DOHH2 (cell line): ENCODE data around the gene CLK1.

Source experiments
- EZH2phosphoT487 ChIP-seq: fragments of 200-600 bp; sonication (generic); IDR thresholded peaks from 2 replicates; pipeline ENCODE4 v1.6.1; 2017; ENCODE audit warnings: borderline replicate concordance, mild to moderate bottlenecking, antibody characterized with exemption, low read length, moderate library complexity, mixed read lengths
- TF ChIP-seq, protein P1 (sequence below): fragments of 200-600 bp; sonication (generic); IDR thresholded peaks from one replicate; pipeline ENCODE4 v1.5.1; 2014; ENCODE audit warnings: antibody characterized with exemption, mild to moderate bottlenecking, low read depth, low read length; ENCODE audit not compliant: poor library complexity, severe bottlenecking

GRCh38 chr2:200899482-200899881, 35.0 kb upstream of the CLK1 start:
- TF ChIP-seq, protein P1, sequence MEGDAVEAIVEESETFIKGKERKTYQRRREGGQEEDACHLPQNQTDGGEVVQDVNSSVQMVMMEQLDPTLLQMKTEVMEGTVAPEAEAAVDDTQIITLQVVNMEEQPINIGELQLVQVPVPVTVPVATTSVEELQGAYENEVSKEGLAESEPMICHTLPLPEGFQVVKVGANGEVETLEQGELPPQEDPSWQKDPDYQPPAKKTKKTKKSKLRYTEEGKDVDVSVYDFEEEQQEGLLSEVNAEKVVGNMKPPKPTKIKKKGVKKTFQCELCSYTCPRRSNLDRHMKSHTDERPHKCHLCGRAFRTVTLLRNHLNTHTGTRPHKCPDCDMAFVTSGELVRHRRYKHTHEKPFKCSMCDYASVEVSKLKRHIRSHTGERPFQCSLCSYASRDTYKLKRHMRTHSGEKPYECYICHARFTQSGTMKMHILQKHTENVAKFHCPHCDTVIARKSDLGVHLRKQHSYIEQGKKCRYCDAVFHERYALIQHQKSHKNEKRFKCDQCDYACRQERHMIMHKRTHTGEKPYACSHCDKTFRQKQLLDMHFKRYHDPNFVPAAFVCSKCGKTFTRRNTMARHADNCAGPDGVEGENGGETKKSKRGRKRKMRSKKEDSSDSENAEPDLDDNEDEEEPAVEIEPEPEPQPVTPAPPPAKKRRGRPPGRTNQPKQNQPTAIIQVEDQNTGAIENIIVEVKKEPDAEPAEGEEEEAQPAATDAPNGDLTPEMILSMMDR, result no peak
- TF ChIP-seq EZH2phosphoT487, result no peak
